HEK293 (cell line): ENCODE measurements around the gene ART5.
A peak's percentile ranks its signal among the peaks of the same experiment; 100 is the strongest.

Experiments used
- ATF2 ChIP-seq: fragments of 450-650 bp; formaldehyde crosslinking; IDR thresholded peaks from 2 replicates; pipeline ENCODE4 v1.5.1; 2016; ENCODE audit warnings: missing biosample characterization, missing genetic modification characterization, low read depth
- GLI2 ChIP-seq: fragments of 450-650 bp; formaldehyde crosslinking; IDR thresholded peaks from 2 replicates; pipeline ENCODE4; 2017; ENCODE audit warnings: missing biosample characterization, missing genetic modification characterization, low read depth, borderline replicate concordance
- GLI4 ChIP-seq: fragments of 450-650 bp; formaldehyde crosslinking; IDR thresholded peaks from 2 replicates; pipeline ENCODE4 v1.5.1; 2016; ENCODE audit warnings: missing biosample characterization, missing genetic modification characterization
- HIC1 ChIP-seq: fragments of 450-650 bp; formaldehyde crosslinking; IDR thresholded peaks from 2 replicates; pipeline ENCODE4 v1.5.1; 2016; ENCODE audit warnings: missing biosample characterization, missing genetic modification characterization
- IKZF3 ChIP-seq: fragments of 450-650 bp; IDR thresholded peaks from 2 replicates; pipeline ENCODE4 v1.5.0; 2018; ENCODE audit warnings: missing biosample characterization, mild to moderate bottlenecking, missing genetic modification characterization, moderate library complexity
- KLF10 ChIP-seq: fragments of 450-650 bp; IDR thresholded peaks from 2 replicates; pipeline ENCODE4 v1.5.1; 2018; ENCODE audit warnings: missing biosample characterization, mild to moderate bottlenecking, missing genetic modification characterization
- MYNN ChIP-seq: fragments of 450-650 bp; formaldehyde crosslinking; IDR thresholded peaks from 2 replicates; pipeline ENCODE4 v1.5.1; 2016; ENCODE audit warnings: missing biosample characterization, missing genetic modification characterization, borderline replicate concordance
- MZF1 ChIP-seq: fragments of 450-650 bp; formaldehyde crosslinking; IDR thresholded peaks from 2 replicates; pipeline ENCODE4 v1.5.1; 2017; ENCODE audit warnings: missing biosample characterization, missing genetic modification characterization, borderline replicate concordance
- REPIN1 ChIP-seq: fragments of 450-650 bp; formaldehyde crosslinking; IDR thresholded peaks from 2 replicates; pipeline ENCODE4 v1.5.1; 2017; ENCODE audit warnings: missing biosample characterization, missing genetic modification characterization, low read depth
- ZBTB17 ChIP-seq: fragments of 450-650 bp; formaldehyde crosslinking; IDR thresholded peaks from 2 replicates; pipeline ENCODE4 v1.5.1; 2016; ENCODE audit warnings: missing biosample characterization, missing genetic modification characterization
- ZBTB26 ChIP-seq: fragments of 450-650 bp; formaldehyde crosslinking; optimal IDR thresholded peaks from 2 replicates; pipeline ENCODE3; 2016; ENCODE audit warnings: missing biosample characterization, mild to moderate bottlenecking, missing genetic modification characterization
- ZBTB7A ChIP-seq: fragments of 450-650 bp; formaldehyde crosslinking; IDR thresholded peaks from 2 replicates; pipeline ENCODE4 v1.5.1; 2016; ENCODE audit warnings: low read depth, missing biosample characterization, missing genetic modification characterization
- ZBTB8A ChIP-seq: fragments of 450-650 bp; formaldehyde crosslinking; IDR thresholded peaks from 2 replicates; pipeline ENCODE4 v1.5.1; 2016; ENCODE audit warnings: missing biosample characterization, missing genetic modification characterization
- ZIC2 ChIP-seq: fragments of 450-650 bp; formaldehyde crosslinking; IDR thresholded peaks from 2 replicates; pipeline ENCODE4 v1.5.1; 2016; ENCODE audit warnings: missing biosample characterization, missing genetic modification characterization
- ZNF138 ChIP-seq: fragments of 450-650 bp; formaldehyde crosslinking; IDR thresholded peaks from 2 replicates; pipeline ENCODE4 v1.5.1; 2016; ENCODE audit warnings: missing biosample characterization, missing genetic modification characterization, borderline replicate concordance
- ZNF175 ChIP-seq: fragments of 450-650 bp; formaldehyde crosslinking; IDR thresholded peaks from 2 replicates; pipeline ENCODE4 v1.5.1; 2016; ENCODE audit warnings: missing biosample characterization, missing genetic modification characterization
- ZNF2 ChIP-seq: fragments of 450-650 bp; formaldehyde crosslinking; IDR thresholded peaks from 2 replicates; pipeline ENCODE4 v1.5.1; 2016; ENCODE audit warnings: missing biosample characterization, missing genetic modification characterization
- ZNF223 ChIP-seq: fragments of 450-650 bp; formaldehyde crosslinking; IDR thresholded peaks from 2 replicates; pipeline ENCODE4 v1.5.1; 2016; ENCODE audit warnings: missing biosample characterization, missing genetic modification characterization
- ZNF26 ChIP-seq: fragments of 450-650 bp; formaldehyde crosslinking; IDR thresholded peaks from 2 replicates; pipeline ENCODE4 v1.5.1; 2016; ENCODE audit warnings: missing biosample characterization, missing genetic modification characterization
- ZNF292 ChIP-seq: fragments of 450-650 bp; formaldehyde crosslinking; IDR thresholded peaks from 2 replicates; pipeline ENCODE4 v1.5.1; 2016; ENCODE audit warnings: low read depth, missing biosample characterization, missing genetic modification characterization, borderline replicate concordance
- ZNF302 ChIP-seq: fragments of 450-650 bp; formaldehyde crosslinking; IDR thresholded peaks from 2 replicates; pipeline ENCODE4 v1.5.1; 2016; ENCODE audit warnings: missing biosample characterization, missing genetic modification characterization, low read depth
- ZNF341 ChIP-seq: fragments of 450-650 bp; formaldehyde crosslinking; IDR thresholded peaks from 2 replicates; pipeline ENCODE4; 2016; ENCODE audit warnings: low read depth, missing biosample characterization, missing genetic modification characterization
- ZNF514 ChIP-seq: fragments of 450-650 bp; formaldehyde crosslinking; IDR thresholded peaks from 2 replicates; pipeline ENCODE4 v1.5.1; 2016; ENCODE audit warnings: missing biosample characterization, missing genetic modification characterization
- ZNF561 ChIP-seq: fragments of 450-650 bp; IDR thresholded peaks from 2 replicates; pipeline ENCODE4 v1.5.1; 2018; ENCODE audit warnings: missing biosample characterization, missing genetic modification characterization, borderline replicate concordance
- ZNF639 ChIP-seq: fragments of 450-650 bp; formaldehyde crosslinking; IDR thresholded peaks from 2 replicates; pipeline ENCODE4 v1.5.1; 2016; ENCODE audit warnings: missing biosample characterization, missing genetic modification characterization
- ZNF701 ChIP-seq: fragments of 450-650 bp; formaldehyde crosslinking; IDR thresholded peaks from 2 replicates; pipeline ENCODE4 v1.5.1; 2016; ENCODE audit warnings: missing biosample characterization, missing genetic modification characterization
- ZNF792 ChIP-seq: fragments of 450-650 bp; formaldehyde crosslinking; IDR thresholded peaks from 2 replicates; pipeline ENCODE4 v1.5.1; 2016; ENCODE audit warnings: missing biosample characterization, missing genetic modification characterization
- ZNF830 ChIP-seq: fragments of 450-650 bp; IDR thresholded peaks from 2 replicates; pipeline ENCODE4 v1.5.0; 2018; ENCODE audit warnings: missing biosample characterization, missing genetic modification characterization, low read depth, mild to moderate bottlenecking, moderate library complexity
- ZNF837 ChIP-seq: fragments of 450-650 bp; formaldehyde crosslinking; IDR thresholded peaks from 2 replicates; pipeline ENCODE4 v1.5.1; 2016; ENCODE audit warnings: missing biosample characterization, missing genetic modification characterization
- ZSCAN18 ChIP-seq: fragments of 450-650 bp; formaldehyde crosslinking; IDR thresholded peaks from 2 replicates; pipeline ENCODE4 v1.5.1; 2016; ENCODE audit warnings: missing biosample characterization, missing genetic modification characterization
- ZXDB ChIP-seq: fragments of 450-650 bp; formaldehyde crosslinking; IDR thresholded peaks from 2 replicates; pipeline ENCODE4 v1.5.1; 2016; ENCODE audit warnings: missing biosample characterization, missing genetic modification characterization

The ART5 gene

GRCh38 chr11:3642071-3642951 is 519 bp upstream of the ART5 start (continued):
- no peak for TF ChIP-seq ZNF26 (tag by site-specific recombination)
- no peak for TF ChIP-seq MYNN (tag by site-specific recombination)
- TF ChIP-seq ZBTB7A = 0 out of 2 replicates have a peak, but pooled peaks have one; percentile 20
- TF ChIP-seq ZSCAN18 (tag by site-specific recombination) = no peak
- TF ChIP-seq IKZF3 (tag by site-specific recombination) = peak; percentile 67
- TF ChIP-seq ATF2 (tag by site-specific recombination) = no peak
- no peak for TF ChIP-seq ZNF514
- TF ChIP-seq ZNF830 (tag by site-specific recombination) = no peak
- no peak for TF ChIP-seq ZNF175
- peak; percentile 10 for TF ChIP-seq ZNF341 (tag by site-specific recombination)
- TF ChIP-seq ZNF2 = no peak
- TF ChIP-seq ZXDB (tag by site-specific recombination) = peak; percentile 83
- TF ChIP-seq GLI2 (tag by site-specific recombination) = no peak
- no peak for TF ChIP-seq REPIN1 (tag by site-specific recombination)
- peak; percentile 91 for TF ChIP-seq ZIC2 (tag by site-specific recombination)
- TF ChIP-seq GLI4 (tag by site-specific recombination) = no peak
- TF ChIP-seq ZNF292 (tag by site-specific recombination) = no peak
- TF ChIP-seq ZNF302 = no peak
- 0 out of 2 replicates have a peak, but pooled peaks have one; percentile 58 for TF ChIP-seq ZNF561 (tag by site-specific recombination)
- TF ChIP-seq ZNF837 (tag by site-specific recombination) = no peak
- no peak for TF ChIP-seq ZNF639 (tag by site-specific recombination)
- peak; percentile 88 for TF ChIP-seq ZBTB8A
- TF ChIP-seq ZNF701 (tag by site-specific recombination) = no peak
- TF ChIP-seq ZNF792 (tag by site-specific recombination) = 0 out of 2 replicates have a peak, but pooled peaks have one; percentile 50
- TF ChIP-seq KLF10 (tag by site-specific recombination) = peak; percentile 37; the same call in 1 of the 2 replicates
- TF ChIP-seq MZF1 = no peak
- TF ChIP-seq HIC1 (tag by site-specific recombination) = no peak
- TF ChIP-seq ZBTB26 (tag by site-specific recombination) = peak; percentile 86
- no peak for TF ChIP-seq ZNF223 (tag by site-specific recombination)
- no peak for TF ChIP-seq ZNF138 (tag by site-specific recombination)
- peak; percentile 84 for TF ChIP-seq ZBTB17 (tag by site-specific recombination)
